ENCODE results near the gene CEND1.

CEND1 gene

DNA sequence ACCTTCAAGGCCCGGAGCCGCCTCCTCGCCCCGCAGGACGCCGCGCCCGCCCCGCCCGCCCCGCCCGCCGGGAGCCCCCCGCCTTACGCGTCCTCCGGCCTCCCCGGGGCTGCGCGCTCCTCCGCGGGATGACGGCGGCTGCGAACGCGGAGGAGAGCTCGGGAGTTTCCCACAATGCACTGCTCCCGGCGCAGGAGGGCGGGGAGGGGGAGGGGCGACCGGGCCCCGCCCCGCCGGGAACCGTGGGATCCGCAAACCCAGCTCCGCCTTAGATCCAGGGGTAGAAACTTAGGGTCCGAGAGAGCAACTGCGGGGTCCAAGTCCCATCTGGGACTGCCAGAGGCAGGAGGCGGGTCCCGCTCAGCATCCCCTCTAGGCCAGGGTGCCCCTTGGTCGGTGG is at the start of gene CEND1:
Gene CEND1 (minus strand): TSS at position 148 of the 400 bp plus-strand sequence. CDS start 1,514 bp downstream, outside the sequence.
- no peak for DNase-seq

DNA sequence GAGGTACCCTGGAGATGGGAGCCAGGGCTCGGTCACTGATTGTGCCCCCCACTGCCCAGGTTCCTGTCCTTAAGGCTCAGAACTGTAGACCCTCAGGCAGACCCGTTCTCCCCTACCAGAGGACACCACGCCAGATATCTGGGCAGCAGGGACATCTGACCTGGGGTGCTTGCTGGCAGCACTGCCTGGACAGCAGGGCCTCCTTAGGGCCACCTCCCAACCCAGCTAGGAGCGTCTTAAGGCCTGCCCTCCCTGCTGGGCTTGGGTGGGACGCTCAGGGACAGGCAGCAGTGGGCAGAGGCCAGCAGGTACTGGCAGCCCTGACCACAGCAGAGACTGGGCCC is 49.4 kb upstream of the CEND1 start:
- DNase-seq: no peak

DNA sequence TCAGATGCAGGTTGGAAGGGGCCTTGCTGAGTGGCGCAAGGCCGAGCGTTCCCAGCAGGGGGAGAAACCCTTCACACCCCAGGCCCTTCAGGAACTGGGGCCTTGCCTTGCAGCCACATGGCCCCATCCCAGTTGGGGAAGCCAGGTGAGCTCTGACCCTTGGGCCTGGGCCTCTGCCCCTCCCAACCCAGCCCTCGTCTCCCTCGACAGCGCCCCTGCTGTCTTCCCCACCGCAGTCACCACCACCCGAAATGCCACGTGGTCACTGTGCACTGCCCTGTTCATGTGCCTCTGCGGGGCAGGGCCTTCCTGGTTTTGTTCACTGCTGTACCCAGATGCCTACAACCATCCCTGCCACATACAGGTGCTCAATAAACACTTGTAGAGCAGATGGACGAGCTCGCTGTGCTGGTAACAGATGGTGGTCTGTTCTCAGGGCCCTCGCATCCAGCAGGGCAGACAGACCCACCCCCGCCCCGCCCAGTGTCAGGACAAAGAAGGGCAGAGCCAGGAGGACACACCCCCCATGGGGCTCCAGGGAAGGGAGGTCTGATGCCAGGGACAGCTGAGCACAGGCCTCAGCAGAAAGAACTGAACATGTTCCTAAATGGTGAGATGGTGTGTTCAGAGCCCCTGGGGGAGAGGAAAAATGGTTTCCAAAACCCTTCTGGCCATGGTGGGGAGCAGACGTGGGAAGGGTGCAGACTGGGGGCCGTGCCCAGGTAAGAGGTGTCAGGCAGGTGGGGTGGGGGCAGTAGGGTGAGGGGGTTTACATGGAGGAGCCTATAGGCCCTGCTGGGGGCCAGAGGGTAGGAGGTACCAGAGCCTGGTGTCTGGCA is 48.8 kb upstream of the CEND1 start:
- no peak for DNase-seq

DNA sequence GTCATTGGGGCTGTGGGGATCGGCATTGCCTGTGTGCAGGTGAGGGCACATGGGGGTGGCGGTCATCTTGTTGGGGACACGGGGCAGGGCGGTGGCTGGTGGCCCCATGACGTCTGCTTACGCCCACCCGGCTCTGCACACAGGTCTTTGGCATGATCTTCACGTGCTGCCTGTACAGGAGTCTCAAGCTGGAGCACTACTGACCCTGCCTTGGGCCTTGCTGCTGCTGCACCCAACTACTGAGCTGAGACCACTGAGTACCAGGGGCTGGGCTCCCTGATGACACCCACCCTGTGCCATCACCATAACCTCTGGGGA is 48.1 kb upstream of the CEND1 start:
- no peak for DNase-seq

DNA sequence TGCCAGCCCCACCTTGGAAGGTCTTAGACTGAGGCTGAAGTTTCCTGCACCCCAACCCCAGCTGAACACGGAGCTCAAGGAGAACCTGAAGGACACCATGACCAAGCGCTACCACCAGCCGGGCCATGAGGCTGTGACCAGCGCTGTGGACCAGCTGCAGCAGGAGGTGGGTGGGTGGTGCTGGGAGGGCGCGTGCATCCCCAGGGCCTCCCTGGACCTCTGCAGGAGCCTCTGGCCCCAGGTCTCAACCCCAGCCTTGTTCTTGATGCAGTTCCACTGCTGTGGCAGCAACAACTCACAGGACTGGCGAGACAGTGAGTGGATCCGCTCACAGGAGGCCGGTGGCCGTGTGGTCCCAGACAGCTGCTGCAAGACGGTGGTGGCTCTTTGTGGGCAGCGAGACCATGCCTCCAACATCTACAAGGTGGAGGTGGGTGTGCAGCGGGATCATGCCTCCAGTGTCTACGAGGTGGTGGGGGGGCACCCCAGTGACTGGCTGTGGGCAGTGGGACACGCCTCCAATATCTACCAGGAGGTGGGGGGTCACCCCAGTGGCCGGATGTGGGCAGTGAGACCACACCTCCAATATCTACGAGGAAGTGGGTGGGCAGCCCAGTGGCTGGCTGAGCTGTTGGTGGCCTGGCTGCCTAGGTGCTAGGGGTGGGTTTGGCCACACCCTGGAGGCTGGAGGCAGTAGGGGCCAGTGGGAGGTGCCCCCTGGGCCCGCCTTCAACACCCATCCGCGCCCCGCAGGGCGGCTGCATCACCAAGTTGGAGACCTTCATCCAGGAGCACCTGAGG is 47.5 kb upstream of the CEND1 start:
- DNase-seq: no peak

DNA sequence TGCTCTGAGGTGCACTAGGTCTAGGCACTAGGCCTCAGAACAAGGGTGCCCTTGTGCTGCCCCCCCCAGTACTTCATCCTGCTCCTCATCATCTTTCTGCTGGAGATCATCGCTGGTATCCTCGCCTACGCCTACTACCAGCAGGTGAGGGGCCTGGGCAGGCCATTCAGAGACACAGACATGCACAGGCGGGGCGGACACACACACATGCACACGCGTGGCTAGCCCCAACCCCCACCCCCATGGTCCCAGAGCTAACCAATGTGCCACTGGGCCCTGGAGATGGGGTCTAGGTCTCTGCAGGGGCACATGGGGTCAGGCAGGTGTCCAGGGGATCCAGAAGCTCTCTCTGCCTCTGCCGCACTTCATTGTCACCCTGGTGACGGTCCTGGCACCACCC is 46.8 kb upstream of the CEND1 start:
- DNase-seq: no peak

DNA sequence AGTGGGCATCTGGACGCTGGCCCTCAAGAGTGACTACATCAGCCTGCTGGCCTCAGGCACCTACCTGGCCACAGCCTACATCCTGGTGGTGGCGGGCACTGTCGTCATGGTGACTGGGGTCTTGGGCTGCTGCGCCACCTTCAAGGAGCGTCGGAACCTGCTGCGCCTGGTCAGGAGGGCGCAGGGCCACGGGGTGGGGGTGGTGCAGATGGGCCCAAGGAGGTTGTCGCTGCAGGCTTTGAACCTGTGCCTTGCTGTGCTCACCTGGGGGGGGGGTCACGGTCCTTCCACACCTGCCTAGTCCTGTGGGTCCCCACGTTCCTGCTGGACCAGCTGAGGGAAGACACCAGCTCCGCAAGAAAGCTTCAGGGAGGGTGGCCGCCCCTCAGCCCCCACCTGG is 46.4 kb upstream of the CEND1 start:
- no peak for DNase-seq

DNA sequence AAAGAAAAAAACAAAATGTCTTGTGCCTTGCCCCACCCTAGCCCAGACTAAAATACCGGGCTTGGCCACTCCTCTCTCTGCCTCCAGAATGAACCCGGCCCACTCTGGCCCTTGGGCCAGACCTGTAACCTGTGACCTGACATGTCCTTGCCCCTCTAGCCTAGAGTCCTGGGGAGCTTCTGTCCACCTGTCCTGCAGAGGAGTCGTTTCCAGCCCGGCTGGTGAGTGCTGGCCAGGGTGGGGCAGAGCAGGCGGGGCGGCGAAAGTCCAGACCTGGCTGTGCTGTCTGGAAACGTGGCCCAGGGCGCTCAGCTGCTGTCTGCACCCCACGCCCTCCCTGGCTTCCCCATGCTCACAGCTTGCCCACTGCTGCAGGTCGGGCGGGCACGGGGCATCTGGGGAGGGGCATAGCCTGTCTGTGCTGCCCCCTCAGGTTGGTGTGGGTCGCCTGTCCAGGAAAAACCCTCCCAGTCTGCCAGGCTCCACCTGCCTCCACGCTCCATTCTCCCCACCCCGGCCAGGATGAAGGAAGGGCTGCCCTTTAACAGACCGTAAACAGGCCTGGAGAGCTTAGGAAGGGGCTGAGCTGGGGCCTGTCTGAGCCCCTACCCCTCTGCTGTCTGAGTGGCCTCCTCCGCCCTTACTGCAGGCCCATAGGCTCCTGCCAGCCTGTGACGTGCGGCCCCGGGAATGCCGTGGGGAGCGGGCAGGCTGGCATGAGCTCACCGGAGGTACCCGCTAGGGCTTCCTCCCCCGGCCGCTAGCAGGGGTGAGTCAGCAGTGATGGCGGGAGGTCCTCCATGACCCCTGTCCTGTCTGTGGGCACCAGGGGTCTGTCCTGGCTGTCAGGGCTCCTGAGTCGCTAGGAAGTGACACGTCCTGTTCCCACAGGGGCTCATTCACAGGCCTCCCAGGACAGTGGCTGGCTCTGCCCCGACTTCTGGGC is 44.8 kb upstream of the CEND1 start:
- no peak for DNase-seq

DNA sequence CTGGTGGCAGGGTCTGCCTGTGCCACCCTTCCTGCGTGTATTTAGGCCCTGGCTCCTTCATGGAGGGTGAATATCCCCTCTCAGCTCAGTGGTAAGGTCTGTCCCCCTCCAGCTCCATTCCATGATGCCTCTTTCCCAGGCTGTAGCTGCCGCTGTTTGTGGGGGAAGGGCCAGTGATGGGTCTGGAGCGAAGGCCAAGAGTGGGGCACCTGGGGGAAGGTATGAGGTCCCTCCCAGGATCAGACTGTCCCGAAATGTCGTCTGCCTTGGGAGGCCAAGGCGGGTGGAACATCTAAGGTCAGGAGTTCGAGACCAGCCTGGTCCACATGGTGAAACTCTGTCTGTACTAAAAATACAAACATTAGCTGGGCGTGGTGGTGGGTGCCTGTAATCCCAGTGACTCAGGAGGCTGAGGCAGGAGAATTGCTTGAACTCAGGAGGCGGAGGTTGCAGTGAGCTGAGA is 44.0 kb upstream of the CEND1 start:
- DNase-seq: no peak

DNA sequence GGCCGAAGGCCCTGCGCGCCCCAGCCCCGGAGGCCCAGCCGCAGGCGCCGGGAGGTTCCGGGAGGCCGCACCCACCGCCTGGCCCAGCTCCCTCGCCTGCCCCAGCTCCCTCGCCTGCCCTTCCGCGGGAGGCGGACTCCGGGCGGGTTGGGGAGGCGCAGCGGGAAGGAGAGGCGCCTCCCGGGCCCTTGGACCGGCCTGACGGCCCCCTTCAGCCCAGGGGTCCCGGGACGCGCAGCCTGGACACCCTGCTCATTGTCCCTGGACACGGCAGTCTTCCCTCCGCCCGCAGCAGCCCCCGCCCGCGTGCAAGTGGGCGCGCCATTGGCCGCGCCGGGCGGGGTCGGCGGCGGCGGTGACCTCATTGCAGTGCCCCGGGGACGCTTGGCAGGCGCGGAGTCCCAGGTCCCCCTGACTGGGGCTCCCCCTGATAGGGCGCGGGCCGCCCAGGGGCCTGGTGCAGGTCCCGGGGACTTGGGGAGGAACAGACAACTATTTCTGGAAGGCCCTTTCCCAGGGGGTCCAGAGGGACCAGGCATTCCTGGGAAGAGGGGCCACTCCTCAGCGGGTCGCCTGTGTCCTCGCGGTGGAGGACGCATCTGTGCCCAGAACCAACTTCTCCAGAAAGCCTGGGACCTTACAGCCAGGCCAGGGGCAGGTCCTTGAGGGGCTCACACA is 43.4 kb upstream of the CEND1 start:
- no peak for DNase-seq

DNA sequence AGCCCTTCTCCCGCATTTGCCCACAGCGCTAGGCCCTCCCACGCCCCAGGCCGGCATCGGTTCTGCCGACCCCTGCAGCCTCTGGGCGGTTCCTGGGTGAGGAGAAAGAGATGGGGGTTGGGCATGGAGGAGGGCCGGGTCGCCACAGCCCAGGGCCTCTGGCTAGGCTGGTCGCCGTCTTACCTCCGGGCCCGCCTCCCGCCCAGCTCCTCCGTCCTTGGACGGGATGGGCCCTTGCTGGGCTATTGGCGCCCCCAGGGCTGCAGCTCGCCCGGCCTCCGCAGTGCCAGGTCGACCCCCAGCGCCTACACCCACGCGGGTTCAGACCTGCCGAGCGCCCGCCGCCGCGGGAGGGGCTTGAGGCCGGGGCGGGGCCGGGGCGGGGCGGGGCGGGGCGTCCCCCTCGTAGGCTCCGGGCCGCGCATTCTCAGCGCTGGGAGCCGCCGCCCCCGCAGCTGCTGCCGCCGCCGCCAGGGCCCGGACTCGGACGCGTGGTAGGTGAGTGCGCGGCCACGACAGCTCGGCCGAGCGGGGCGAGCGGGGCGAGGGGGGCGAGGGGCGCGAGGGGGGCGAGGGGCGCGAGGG is 42.7 kb upstream of the CEND1 start, which contains the start of gene CD151:
Gene CD151 (plus strand): TSS at position 424 of the 585 bp plus-strand sequence. CDS start 3,118 bp downstream, outside the sequence.
- no peak for DNase-seq

DNA sequence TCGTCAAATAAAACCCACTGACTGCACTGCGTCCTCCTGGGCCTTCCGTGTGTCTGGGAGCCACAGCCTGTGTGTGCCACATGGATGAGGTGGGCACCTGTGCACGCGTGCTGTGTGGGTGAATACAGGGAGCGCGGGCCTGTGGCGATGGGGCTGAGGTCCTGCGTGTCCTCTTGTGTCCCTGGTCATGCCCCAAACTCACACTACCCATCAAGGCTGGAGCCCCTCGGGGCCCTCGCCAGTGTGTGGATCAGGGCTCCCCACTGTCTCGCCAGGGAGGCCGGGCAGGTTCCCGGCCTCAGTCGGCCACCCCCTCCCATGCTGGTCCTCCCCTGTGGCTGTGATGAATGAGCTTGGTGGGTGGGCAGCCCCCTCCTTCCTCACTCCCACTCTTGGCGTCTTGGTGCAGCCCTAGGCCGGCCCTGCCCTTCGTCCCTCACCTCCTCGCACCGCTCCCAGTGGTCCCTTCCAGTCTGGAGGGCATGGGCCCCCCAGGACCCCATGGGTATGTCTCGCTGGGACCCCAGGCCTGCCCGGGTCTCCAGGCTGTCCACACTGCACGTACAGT is 42.2 kb upstream of the CEND1 start:
- no peak for DNase-seq

DNA sequence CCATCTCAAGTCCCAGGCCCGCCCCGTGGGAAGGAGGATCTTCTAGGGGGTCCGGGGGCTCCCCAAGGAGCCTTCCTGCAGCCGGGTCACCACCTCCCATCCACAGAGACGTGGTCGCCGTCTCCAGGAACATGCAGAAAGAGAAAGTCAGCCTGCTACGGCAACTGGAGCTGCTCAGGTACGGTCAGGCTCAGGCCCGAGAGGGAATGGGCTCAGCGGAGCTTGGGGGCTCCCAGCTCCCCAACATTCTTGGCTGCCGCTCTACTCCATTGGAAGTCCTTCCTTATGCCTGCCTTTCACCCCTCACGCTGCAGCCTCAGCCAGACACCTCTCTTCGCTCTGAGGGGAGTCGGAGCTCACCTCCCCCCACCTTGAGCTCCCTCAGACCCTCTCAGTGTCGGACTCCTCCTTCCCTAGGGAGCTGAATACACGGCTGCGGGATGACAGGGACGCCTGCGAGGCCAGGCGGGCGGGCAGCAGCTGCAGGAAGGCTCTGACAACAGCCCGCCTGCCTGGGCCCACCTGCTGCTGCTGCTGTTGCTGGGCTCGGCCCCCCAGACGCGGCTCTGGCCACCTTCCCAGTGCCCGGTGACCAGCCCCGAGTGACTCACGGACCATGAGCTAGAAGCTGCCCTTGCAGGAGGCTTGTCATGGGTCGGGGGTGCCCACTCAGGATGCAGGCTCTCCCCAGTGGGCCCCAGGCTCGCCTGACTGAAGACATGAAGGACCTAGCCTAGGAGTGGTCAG is 41.4 kb upstream of the CEND1 start:
- no peak for DNase-seq

DNA sequence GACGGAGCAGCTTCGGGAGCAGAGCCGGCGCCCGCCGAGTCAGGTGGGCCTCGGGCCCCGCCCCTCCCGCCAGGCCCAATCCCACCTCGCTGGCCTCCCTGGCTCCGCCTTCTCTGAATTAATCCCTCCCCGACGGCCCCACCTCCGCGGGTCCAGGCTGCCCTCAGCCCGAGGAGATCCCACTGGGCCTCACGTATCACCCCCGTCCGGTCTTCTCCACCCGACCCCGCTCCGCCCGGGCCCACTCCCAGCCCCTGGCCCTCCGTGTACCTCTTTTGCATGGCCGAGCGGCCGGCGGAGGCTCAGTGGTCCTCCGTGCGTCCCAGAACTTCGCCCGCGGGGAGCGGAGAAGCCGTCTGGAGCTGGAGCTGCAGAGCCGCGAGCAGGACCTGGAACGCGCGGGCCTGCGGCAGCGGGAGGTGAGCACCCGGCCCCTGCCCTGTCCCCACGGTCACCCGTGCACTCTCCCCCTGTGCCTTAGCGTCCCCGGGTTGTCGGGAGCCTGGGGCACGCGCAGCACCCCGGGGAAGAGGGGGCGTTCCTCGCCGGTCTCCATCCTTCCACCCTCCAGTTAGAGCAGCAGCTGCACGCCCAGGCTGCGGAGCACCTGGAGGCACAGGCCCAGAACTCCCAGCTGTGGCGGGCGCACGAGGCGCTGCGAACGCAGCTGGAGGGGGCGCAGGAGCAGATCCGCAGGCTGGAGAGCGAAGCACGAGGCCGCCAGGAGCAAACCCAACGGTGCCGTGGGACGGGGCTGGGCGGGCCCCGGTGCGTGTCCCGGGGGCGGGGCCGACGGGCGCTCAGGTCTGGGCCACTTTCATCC is 40.6 kb upstream of the CEND1 start:
- DNase-seq: no peak

DNA sequence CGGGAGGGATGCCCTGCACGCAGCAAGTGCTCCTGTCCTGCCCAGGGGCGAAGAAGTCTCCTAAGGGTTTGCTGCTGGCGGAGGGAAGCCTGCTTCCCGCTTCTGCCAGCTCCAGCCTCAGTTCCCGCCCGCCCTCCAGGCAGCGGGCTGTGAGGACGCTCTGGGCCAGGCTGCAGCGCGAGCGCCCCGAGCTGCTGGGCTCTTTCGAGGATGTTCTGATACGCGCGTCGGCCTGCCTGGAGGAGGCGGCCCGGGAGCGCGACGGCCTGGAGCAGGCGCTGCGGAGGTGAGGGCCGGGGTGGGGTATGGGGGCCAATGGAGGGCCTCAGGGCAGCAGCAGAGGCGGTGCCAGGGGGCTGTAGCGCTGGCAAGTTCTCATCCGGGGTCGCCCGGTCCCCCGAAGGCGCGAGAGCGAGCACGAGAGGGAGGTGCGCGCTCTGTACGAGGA is 40.0 kb upstream of the CEND1 start:
- no peak for DNase-seq

DNA sequence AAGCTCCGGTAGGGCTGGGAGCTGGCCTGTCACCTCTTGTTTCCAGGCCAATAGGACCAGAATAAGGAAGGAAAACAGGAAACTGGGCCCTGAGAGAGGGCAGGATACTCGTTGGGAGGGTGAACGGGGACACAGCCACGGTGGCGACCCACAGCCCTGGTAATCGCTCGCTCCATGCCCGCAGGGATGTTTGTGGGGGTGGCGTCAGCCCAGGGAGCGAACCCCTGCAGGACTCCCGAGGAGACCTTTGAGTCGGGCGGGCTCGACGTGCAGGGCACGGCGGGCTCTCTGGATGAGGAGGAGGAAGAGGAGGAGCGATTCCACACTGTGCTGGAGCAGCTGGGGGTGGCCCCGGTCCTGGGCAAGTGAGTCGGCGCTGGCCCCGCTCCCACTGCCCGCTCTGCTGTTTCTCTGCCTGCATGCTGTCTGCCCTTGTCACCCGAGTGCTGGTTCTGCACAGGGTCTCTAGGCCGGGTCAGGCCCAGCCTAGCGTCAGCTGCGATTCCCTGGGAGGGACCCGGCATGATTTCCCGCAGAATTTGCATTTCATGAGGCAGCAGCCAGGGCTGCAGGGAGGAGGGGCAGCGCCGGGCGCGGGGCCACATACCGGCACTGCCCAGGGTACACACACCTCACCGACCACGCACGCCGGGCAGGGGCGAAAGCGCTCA is 39.4 kb upstream of the CEND1 start:
- DNase-seq: no peak

DNA sequence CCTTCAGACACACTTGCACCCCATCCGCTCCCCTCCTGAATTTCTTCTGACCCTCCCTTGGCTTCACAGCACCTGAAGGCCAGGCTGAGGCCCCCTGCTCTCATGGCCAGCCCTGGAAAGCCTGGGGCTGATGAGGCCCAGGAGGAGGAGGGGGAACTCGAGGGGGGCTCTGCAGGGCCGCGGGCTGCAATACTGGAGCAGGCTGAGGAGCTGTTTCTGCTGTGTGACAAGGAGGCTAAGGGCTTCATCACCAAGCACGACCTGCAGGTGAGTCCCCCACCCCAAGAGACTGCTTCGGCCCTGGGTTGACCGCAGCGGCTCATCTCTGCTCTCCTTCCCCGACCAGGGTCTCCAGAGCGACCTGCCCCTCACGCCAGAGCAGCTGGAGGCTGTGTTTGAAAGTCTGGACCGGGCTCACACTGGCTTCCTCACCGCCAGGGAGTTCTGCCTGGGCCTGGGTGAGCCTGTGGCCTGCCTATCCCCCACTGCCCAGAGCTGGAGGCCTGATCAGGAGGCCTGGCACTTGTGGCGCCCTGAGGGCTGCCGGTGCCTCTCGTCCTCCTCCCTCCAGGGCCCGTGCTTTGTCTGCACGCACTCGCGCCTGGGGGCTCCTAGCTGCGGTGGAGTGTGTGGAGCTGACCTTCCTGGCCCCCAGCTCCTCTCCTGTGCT is 38.8 kb upstream of the CEND1 start:
- DNase-seq: no peak

DNA sequence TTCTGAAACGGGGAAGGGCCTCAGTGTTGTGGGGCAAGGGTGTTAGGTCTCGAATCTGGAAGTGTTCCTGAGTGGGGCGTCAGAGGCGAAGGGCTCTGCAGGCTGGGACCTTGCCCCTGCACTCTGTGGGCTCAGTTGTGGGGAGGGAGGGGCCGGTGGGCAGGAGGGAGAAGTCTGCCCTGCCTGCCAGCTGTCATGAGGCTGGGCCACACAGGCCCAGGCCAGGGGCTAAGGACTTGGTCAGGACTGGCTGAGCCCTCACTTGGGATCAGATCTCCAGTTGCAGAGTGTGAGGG is 38.0 kb upstream of the CEND1 start, which contains the start of gene CRACR2B:
Gene CRACR2B (plus strand): TSS at position 23 of the 296 bp plus-strand sequence. CDS start 689 bp downstream, outside the sequence.
- no peak for DNase-seq

Data from NCI-H2081 treated with DMSO at 0.1 percent for 48 hours (cell line).